Hepatic stellate cell (primary cell): Measurements from ENCODE around the gene PIK3R2.
A peak's percentile ranks its signal among the peaks of the same experiment; 100 is the strongest.

Source experiments
- DNase-seq: peaks from one replicate; pipeline ENCODE4 v3.0.0; 2011; ENCODE audit warnings: low spot score

Gene PIK3R2

DNA sequence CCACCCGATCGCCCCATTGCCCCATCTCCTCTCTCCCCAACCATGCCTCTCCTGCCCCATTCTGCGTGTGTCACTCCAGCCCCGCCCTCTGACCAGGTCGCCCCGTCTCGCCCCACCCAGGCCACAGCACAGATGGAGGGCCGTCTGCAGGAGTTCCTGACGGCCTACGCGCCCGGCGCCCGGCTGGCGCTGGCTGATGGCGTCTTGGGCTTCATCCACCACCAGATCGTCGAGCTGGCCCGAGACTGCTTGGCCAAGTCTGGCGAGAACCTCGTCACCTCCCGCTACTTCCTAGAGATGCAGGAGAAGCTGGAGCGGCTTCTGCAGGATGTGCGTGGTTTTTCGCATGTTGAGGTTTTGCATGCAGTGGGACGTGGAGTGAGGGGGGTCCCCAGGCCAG is 29.1 kb upstream of the PIK3R2 start:
- DNase-seq: no peak

DNA sequence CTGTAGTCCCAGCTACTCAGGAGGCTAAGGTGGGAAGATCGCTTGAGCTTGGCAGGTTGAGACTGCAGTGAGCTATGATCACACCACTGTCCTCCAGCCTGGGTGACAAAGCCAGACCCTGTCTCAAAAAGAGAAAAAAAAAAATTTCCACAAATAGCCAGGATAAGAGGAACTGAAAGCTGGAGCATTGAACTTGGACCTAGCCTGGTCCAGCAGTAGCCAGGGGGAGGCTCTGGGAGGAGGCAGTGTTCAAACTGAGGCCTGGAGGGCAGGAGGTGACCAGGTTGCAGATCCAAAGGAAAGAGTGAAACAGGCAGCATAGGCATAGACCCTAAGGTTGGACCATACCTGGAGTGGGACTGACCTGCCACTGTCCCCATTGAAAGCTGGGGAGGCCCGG is 26.9 kb upstream of the PIK3R2 start:
- no peak for DNase-seq

DNA sequence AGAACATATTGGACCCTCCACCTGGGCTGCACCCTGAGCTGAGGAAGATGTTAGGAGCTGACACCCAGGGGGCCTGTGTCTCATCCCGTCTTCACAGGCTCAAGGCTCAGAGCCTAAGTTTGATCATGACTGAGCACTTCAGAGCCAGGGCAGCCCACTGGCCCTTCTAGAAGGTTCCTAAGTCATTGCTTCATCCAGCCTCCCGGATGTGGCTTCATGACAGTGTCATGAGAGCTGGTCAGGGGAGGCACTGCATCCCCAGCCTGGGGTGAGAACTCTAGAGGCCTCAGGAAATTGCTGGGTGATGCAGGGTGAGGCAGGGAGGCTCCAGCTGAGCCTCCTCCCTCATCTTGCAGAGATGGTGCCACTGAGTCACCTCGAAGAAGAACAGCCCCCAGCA is 24.9 kb upstream of the PIK3R2 start:
- peak; percentile 73 for DNase-seq

DNA sequence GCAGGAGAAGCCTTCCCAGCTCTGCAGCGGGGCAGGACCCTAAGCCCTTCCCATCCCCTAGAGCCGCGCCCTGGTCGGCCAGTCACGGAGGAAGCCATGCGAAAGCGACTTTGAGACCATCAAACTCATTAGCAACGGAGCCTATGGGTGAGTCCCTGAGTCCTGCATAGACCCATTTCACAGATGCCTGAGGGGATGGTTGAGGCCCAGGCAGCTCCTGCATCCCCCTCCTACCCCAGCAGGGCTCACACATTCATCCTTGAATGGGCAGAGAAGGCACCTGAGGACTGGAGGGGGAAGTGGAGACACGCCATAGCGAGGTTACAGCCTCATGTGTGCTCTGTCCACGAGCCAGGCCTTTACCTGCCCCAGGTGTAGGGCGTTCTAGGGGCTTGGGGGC is 24.2 kb upstream of the PIK3R2 start:
- DNase-seq: no peak

DNA sequence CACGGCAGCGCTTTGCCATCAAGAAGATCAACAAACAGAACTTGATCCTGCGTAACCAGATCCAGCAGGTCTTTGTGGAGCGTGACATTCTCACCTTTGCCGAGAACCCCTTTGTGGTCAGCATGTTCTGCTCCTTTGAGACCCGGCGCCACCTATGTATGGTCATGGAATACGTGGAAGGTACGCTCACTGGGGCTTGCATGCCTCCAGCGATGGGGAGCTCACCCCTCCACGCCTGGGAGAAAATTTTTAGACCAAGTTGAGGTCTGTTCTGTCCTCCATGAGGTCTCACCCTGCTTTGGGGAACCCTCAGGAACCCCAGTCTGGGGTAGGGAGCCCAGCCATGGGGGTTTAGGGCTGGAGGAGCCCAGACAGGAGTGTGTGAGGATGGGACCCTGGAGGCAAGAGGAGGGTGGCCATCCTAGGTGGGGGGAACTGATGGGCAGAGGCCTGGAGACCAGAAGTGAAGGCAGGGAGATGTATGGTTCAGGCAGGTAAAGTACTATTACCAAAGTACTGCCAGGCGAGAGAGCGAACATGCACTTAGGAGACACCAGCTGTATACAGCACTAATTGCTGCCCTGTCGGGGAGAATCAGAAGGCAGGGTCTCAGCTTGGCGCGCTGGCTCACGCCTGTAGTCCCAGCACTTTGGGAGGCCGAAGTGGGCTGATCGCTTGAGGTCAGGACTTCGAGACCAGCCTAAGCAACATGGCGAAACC is 22.3 kb upstream of the PIK3R2 start:
- DNase-seq: no peak

DNA sequence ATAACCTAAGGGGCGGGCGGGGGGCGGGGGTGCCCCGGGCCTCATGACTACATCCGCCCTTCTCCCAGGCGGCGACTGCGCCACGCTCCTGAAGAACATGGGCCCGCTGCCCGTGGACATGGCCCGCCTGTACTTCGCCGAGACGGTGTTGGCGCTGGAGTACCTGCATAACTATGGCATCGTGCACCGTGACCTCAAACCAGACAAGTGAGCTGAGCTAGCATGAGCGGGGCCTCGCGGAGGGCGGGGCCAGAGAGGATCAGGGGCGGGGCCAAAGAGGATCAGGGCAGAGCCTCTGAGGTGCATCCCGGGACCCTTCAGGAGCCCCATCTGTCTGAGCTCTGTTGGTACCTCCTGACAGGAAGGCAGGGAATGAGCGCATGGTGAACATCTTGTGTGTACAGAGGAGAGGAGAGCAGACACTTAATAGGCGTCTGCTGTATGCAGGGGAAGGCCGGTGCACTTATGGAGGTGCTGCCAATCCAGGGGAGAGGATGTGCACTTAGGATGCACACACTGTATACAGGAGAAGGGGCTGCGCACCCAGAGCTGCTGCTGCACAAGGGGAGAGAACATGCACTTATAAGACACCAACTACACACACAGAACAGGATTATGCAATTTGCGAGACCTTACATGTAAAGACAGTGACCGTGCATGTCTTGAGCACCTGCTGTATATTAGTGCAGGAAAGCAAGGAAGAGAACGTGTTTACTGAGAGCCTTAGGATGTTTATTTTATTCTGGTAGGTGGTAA is 20.9 kb upstream of the PIK3R2 start:
- no peak for DNase-seq

DNA sequence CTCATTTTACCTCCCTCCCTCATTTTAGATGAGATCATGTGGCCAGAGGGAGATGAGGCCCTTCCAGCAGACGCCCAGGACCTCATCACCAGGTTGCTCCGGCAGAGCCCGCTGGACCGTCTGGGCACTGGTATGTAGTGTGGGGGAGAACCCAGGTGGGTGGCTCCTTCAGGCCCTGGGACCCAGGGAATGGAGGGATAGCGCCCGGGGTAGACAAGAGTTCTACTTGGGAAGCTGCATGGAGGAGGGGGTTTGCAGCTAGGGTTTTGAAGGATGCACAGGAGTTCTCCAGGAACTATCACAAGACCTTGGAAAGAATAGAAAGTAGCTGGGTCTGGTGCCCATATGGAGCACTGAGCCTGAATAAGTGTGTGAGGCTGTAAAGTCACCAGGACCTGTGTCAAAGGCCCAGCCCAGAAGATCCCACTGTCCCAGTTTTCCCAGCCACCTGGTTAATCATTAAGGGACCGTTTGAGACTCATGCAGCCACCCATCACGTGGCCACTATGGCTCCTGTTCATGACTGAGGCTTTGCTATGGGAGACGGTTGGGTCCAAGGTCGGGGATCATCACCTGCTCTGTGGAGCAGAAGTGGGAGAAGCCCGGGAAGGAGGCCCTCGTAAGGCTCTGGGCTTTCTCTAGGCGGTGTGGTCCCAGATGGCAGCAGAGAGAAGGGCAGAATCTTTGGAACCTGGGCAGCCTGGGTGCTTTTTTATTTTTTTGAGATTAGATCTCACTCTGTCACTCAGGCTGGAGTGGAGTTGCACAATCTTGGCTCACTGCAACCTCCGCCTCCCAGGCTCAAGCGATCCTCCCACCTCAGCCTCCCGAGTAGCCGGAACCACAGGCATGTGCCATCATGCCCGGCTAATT is 17.0 kb upstream of the PIK3R2 start:
- DNase-seq: no peak

DNA sequence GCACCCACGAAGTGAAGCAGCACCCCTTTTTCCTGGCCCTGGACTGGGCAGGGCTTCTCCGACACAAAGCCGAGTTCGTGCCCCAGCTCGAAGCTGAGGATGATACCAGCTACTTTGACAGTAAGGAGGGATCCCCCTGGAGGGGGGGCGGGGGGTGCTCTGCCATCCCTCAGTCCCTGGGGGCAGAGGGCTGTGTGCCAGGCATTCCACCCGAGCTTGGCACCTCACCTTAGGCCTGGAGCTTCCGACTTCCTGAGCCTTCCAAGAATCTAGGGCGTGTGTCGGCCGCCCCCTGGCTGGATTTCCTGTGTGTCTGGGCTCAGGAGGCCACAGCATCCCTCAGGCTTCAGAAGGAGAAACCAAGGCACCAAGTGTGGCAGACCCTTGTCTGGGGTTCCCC is 15.7 kb upstream of the PIK3R2 start:
- DNase-seq: no peak

DNA sequence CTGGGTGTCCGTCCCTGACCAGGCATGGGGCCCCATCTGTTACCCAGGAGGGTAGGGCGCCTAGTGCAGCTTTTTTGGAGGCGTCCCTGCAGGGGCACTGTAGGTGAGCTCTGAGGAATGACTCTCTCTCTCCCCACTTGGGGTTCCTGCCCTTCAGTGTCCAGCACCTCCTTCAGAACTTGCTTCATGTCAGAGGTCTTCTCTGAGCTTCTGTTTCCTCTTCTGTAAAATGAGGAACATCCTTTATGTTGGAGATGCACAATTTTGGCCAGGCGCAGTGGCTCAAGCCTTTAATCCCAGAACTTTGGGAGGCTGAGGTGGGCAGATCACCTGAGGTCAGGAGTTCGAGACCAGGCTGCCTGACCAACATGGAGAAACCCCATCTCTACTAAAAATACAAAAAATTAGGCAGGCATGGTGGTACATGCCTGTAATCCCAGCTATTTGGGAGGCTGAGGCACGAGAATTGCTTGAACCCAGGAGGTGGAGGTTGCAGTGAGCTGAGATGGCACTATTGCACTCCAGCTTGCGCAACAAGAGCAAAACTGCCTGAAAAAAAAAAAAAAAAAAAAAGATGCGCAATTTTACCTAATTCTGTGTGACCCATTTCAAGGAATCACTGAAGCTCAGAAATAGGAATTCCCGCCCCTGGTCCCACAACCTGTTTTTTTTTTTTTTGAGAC is 15.2 kb upstream of the PIK3R2 start:
- no peak for DNase-seq

DNA sequence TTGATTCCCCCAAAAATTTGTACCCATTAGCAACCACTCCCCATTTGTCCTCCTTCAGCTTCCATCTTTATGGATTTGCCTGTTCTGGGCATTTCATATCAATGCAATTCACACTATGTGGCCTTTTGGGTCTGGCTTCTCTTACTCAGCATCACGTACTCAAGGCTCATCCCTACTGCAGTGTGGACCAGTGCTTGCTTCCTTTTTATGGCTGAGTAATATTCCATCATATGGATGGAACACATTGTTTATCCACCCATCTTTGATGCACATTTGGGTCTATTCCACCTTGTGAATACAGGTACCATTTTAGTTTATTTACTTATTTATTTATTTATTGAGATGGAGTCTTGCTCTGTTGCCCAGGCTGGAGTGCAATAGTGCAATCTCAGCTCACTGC is 12.5 kb upstream of the PIK3R2 start:
- no peak for DNase-seq

DNA sequence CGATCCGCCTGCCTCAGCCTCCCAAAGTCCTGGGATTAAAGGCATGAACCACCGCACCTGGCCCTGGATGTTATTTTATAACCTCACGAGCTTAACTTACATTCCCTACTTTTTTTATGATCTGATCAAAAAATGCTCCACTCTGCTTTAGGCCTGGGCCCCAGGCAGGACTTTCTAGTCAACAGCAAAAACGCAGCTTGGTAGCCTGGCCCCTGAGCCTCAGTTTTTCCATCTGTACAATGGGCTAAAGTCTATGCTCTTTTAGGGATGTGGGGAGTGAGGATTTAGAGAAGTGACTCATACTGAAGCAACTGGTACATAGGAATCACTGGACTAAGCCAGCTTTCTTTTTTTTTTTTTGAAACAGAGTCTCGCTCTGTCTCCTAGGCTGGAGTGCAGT is 11.9 kb upstream of the PIK3R2 start:
- no peak for DNase-seq

DNA sequence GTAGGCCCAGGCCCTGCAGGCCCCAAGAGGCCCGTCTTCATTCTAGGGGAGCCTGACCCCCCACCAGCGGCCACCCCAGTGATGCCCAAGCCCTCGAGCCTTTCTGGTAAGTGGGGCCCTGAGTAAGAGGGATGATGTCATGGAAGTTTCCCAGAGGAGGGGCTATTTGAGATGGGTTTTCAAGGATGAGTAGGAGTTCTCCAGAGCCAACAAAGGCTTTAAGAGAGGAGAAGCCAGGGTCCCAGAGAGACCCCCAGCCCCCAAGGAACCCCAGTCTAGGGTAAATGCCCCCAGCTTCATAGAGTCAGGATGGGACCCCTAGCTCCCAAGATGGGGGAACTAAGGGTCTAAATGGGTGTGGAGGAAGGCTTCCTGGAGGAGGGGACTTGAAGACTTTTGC is 9.1 kb upstream of the PIK3R2 start:
- DNase-seq: no peak

DNA sequence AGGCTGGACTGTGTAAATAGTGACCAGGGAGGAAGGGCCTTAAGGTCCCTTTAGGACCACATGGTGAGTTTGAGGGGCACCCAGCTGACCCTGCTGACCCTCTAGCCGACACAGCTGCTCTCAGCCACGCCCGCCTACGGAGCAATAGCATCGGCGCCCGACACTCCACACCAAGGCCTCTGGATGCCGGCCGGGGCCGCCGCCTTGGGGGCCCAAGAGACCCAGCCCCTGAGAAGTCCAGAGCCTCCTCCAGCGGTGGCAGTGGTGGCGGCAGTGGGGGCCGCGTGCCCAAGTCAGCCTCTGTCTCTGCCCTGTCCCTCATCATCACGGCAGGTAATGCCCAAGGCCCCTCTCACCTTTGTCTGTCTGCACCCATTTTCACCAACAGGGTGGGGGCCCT is 8.6 kb upstream of the PIK3R2 start:
- DNase-seq: no peak

DNA sequence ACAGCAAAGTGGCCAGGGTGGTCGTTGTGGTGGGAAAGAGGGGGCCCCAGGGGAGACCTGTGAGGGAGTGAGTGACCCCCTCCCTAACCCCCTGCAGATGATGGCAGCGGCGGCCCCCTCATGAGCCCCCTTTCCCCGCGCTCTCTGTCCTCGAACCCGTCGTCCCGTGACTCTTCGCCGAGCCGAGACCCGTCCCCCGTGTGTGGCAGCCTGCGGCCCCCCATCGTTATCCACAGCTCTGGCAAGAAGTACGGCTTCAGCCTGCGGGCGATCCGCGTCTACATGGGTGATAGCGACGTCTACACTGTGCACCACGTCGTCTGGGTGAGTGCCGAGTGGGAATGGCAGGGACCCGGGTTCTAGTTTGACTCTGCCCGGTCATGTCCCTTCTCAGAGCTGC is 8.1 kb upstream of the PIK3R2 start:
- DNase-seq: no peak

DNA sequence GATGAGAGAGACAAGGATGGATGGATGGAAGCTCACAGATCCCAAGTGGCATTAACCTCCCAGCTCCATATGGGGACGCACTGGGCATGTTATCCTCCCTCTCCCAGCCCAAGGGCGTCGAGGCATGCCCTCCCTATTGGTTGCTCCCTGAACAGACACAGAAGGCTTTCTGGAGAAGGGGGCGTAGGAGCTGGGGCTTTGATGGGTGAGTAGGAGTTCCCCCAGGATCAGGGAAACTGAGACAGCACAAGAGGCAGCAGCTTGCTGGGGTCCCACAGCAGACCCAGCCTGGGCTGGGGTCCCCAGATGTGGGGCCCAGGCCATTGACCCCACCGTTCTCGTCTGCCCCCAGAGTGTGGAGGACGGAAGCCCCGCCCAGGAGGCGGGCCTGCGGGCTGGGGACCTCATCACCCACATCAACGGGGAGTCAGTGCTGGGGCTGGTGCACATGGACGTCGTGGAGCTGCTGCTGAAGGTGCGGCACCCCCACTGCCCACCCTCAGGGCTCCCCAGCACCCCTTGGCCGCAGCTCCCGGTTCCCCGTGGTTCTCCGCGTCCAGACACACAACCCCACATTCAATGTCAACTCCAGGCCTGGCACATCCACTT is 7.5 kb upstream of the PIK3R2 start:
- no peak for DNase-seq

DNA sequence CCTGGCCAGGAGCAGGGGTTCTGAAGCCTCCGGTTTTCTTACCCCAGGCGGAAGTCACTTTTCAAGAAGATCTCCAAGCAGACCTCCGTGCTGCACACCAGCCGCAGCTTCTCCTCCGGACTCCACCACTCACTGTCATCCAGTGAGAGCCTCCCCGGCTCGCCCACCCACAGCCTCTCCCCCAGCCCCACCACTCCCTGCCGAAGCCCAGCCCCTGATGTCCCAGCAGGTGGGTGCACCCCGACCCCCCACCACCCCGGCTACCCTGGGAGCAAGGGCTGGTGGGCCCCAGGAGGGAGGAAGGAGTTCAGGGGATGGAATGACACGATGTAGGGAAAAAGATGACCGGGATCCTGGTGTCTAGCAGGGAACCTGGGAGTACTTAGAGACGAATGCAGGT is 5.6 kb upstream of the PIK3R2 start:
- DNase-seq: no peak

DNA sequence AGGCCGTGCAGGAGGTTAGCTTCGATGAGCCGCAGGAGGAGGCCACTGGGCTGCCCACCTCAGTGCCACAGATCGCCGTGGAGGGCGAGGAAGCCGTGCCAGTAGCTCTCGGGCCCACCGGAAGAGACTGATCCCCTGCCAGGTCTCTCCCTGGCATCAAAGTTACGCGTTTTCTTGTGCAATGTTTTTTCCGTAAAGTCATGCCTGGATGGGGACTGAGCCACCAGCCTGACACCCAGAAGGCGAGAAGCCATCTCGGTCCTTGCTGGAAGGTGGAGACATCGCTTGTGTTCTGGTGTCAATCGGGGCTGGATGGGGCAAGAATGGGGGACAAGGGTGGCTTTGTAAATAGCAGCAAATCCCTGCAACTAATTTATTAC is 3.4 kb upstream of the PIK3R2 start:
- no peak for DNase-seq

DNA sequence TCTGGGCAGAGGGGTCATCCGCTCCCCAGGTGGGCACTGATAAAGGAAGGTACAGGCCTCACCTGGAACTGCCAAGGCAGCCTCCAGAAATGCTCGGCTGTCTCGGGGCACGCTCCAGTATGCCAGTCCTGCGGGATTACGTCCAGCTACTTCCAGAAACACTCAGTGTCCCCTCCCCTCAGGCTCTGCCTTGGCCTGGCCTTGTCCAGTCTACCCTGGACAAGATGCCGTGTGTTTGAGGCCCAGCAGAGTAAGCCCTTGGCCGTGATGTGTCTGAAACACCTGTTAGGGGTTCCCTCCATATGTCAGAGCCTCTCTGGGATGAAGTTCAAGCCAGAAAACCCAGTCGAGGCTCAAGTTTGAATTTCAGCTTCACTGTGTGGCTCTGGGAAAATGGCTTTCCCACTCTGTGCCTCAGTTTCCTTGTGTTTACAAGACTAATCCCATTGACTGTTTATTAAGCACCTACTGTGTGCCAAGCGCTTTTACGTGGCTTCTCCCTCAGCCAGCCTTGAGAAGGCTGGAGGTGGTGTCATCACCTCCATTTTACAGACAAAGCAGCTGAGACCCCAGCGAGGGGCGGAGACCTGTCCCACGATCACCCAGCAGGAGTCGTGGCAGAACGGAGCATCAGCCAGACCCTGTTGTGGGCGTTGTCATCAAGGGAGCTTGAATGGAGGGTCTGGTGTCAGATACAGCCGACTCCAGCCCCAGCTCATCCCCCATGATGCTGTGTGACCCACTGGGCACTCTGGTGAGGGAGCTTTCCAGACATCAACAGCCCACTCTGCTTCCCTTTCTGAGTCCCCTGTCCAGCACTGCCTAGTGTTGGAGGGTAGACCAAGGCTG is 2.0 kb upstream of the PIK3R2 start:
- DNase-seq: no peak

DNA sequence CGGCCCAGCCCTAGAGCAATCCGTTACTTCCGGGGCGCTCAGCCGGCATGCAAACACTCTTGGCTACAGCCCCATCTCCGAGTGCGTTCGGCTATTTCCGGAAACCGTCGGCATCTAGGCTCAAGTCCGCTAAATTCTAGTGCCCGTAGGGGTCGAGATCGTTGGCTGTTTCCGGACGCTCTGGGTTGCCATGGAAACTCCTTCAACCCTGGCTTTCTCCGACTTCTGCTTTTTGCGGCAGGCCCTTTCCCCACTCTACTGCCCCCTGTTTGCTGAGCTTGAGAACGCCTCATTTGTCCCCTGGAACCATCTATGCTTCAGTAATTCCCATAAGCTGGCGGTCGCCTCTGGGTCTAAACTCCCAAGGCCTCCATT is 534 bp upstream of the PIK3R2 start:
- DNase-seq: peak; percentile 98

DNA sequence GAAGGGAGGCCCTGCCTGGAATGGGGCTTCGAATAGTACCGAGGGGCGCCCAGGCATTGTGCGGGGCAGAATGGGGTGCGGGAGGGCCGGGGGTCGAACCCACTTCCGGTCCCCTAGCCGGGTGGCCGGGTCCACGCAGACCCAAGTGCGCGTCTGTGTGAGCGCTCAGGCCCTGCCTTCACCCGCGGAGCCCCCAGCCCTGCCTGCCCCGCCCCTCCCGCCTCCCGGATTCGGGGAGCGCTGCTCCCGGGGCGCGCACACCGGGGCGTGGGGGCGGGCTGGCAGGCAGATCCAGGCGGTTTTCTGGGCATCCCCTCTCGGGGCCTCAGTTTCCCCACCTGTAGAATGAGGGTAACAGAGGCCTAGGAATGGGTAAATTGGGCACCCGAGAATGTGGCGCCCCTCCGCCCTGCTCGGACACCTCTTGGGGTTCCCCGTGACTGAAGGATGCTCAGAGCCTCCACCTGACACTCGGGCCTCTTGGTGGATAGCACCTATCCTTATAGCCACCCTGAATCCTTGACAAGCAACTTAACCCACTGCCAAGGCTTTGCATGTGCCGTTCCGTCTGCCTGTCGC is 682 bp downstream of the PIK3R2 start:
- no peak for DNase-seq
